Nephron (organoid): ENCODE measurements around the gene TBCC.
"Not testable (repeated sequence)": the region's sequence is repeated elsewhere in the genome, so short reads cannot be mapped to it uniquely, and the experiment has no call there.

ENCODE experiments used
- H3K27ac Mint-ChIP-seq, 3 experiments: 2 replicates each; pipeline ENCODE4 v1.8.0; 2020; ENCODE audit warnings: mixed read lengths in 3 of 3, mild to moderate bottlenecking in 2 of 3, moderate library complexity in 1 of 3
- H3K27me3 Mint-ChIP-seq: 2 replicates; pipeline ENCODE4 v1.8.0; 2021; ENCODE audit warnings: low read depth, mild to moderate bottlenecking, moderate library complexity, mixed read lengths
- H3K36me3 Mint-ChIP-seq: 2 replicates; pipeline ENCODE4 v1.8.0; 2020; ENCODE audit warnings: low read depth, mixed read lengths
- H3K4me1 Mint-ChIP-seq: 2 replicates; pipeline ENCODE4 v1.8.0; 2020; ENCODE audit warnings: mixed read lengths
- H3K4me3 Mint-ChIP-seq, 3 experiments: 2 replicates each; pipeline ENCODE4 v1.8.0; 2020; ENCODE audit warnings: mild to moderate bottlenecking in 3 of 3, mixed read lengths in 3 of 3, moderate library complexity in 2 of 3
- H3K9me3 Mint-ChIP-seq: 2 replicates; pipeline ENCODE4 v1.8.0; 2020; ENCODE audit warnings: mixed read lengths
- TF ChIP-seq, protein P1 (sequence below), 3 experiments: fragments of 200-600 bp; sonication (generic); IDR thresholded peaks; one replicate each; pipeline ENCODE4 v1.5.0; 2021; ENCODE audit warnings: antibody characterized with exemption in 3 of 3; ENCODE audit not compliant: unreplicated experiment in 3 of 3

The TBCC gene

DNA sequence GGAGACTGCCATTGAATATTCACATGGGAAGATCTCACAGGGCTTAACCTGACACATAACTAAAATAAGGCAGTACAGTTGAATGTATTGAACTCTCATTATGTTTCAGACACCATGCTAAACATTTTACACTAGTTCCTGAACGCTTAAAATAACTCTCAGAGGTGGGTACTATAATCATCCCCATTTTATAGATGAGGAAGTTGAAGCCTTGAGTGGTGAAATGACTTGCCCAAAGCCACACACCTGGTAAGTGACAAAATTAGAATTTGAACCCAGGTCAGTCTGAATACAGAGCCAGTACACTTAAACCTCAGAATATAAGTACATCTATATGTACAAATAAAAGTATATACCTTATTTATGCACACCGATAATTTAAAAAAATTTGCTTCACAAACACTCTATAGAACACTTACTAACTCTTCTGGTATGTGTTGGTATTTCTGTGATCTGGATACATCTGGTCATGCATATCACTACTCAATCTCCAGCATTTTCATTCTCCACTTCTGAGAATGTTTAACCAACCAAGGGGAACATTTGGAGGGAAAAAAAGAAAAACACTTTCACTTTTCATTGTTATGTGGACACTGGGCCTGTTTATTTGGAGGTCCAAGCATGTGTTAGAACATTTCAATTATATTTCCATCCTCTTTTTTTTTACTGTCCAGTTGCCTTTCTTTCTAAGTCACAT, 31.4 kb upstream of the TBCC start:
- Mint-ChIP-seq H3K36me3 (no peaks in the 10 kb centered on the region), H3K4me3 (no peak overlapping the region), H3K9me3 (no peaks in the 10 kb centered on the region)

DNA sequence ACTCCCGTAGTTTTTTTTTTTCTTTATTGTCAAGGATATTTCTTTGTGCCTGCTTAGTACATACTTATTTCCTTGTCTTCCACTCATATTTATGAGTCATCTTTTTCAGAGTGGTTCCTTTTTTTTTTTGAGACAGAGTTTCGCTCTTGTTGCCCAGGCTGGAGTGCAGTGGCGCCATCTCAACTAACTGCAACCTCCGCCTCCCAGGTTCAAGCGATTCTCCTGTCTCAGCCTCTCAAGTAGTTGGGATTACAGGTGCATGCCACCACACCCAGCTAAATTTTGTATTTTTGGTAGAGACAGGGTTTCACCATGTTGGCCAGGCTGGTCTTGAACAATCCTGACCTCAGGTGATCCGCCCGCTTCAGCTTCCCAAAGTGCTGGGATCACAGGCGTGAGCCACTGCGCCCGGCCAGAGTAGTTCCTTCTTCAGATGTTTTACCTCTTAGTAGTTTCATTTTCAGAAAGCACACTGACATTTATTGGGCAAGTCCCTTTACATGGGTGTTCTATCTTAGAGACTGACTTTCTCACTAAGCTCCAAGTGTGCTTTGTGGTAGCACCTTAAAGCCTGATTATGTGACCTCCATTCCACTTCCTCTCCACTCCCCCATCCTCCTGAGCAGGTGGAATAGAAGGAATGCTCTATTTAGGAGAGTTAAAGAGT, 29.1 kb upstream of the TBCC start:
- not testable (repeated sequence) for H3K36me3 Mint-ChIP-seq, H3K27me3 Mint-ChIP-seq
- peak overlapping the region; percentile 21 to 82 (median 40) for H3K27ac Mint-ChIP-seq

More for the DNA sequence above, 31.4 kb upstream of the TBCC start:
- Mint-ChIP-seq H3K27ac (peak overlapping the region; percentile 82 to 100 (median 95)), H3K27me3 (no peaks in the 10 kb centered on the region), H3K4me1 (peaks cover 31% of the 10 kb centered on the region)
- TF ChIP-seq, protein P1, sequence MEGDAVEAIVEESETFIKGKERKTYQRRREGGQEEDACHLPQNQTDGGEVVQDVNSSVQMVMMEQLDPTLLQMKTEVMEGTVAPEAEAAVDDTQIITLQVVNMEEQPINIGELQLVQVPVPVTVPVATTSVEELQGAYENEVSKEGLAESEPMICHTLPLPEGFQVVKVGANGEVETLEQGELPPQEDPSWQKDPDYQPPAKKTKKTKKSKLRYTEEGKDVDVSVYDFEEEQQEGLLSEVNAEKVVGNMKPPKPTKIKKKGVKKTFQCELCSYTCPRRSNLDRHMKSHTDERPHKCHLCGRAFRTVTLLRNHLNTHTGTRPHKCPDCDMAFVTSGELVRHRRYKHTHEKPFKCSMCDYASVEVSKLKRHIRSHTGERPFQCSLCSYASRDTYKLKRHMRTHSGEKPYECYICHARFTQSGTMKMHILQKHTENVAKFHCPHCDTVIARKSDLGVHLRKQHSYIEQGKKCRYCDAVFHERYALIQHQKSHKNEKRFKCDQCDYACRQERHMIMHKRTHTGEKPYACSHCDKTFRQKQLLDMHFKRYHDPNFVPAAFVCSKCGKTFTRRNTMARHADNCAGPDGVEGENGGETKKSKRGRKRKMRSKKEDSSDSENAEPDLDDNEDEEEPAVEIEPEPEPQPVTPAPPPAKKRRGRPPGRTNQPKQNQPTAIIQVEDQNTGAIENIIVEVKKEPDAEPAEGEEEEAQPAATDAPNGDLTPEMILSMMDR (IDR thresholded peaks at IDR 0.05; ENCODE audit: unreplicated experiment in 3 of 3), result no peak

DNA sequence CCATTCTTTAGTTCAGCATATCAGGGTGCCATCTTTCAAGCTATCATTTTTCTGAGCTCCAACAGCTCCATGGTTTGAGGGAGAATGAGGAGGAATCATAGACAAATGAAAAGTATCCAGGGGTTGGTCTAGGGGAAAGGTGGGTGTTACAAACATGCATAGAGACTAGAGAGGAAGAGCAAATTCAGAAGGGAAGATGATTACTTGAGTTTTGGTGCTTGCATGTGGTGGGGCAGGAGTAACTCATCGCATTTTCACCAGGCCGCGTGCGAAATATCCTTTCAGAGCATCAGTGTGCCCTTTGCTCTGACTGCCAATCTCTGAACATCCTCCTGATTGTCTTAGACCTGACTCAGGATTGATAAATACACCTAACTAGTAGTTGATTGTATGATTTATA, 28.3 kb upstream of the TBCC start:
- Mint-ChIP-seq H3K27me3 (peaks cover 7% of the 10 kb centered on the region), H3K27ac (peak overlapping the region in 2 of 3 experiments; percentile 16 to 25), H3K4me1 (peaks cover 31% of the 10 kb centered on the region), H3K4me3 (no peak overlapping the region), H3K9me3 (no peaks in the 10 kb centered on the region), H3K36me3 (no peaks in the 10 kb centered on the region)
- TF ChIP-seq, protein P1 (IDR thresholded peaks at IDR 0.05; ENCODE audit: unreplicated experiment in 3 of 3), result no peak

More for the DNA sequence above, 29.1 kb upstream of the TBCC start:
- not testable (repeated sequence) for H3K4me3 Mint-ChIP-seq, H3K9me3 Mint-ChIP-seq
- H3K4me1 Mint-ChIP-seq, result peaks cover 32% of the 10 kb centered on the region

DNA sequence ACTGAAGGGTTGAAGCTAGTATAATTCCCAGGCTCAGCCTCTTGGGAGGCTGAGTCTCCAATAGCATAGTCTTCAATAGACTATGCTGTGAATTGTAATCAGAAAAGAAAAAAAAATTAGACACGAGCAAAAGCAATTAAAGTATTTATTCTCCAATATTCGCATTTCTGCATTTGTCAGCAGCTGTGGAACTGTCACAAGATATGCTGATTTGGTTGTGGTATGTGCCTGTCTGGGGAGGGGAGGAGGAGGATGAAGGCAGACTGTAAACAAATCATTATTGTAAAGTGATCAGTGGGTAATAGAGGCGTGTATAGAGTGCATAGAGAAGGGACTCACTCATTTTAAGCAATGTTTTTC, 25.8 kb upstream of the TBCC start:
- TF ChIP-seq, protein P1 (IDR thresholded peaks at IDR 0.05; ENCODE audit: unreplicated experiment in 3 of 3), result no peak
- peaks cover 12% of the 10 kb centered on the region for H3K4me1 Mint-ChIP-seq
- H3K27ac Mint-ChIP-seq, result peak overlapping the region; percentile 10 to 60 (median 53)
- peaks cover 8% of the 10 kb centered on the region for H3K27me3 Mint-ChIP-seq
- peak overlapping the region; percentile 3 to 71 (median 4) for H3K4me3 Mint-ChIP-seq
- H3K9me3 Mint-ChIP-seq, result no peaks in the 10 kb centered on the region
- H3K36me3 Mint-ChIP-seq, result no peaks in the 10 kb centered on the region

DNA sequence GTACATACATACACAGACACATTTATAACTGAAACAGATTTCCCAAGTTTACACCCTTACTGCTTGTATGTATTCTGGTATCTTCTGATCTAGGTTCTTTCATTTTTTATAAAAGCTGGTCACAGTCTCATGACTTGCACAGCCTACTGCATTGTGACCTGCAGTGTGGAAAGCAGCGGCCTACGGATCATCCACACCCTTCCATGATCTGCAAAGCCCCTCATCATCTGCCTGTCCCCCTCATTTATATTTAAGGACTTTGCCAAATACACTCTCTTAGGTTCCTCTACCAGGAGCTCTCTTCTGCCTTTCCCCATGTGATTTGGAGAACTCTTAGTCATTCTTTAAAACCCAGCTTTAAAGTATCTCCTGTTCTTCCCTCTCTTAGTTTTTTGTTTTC, 23.9 kb upstream of the TBCC start:
- TF ChIP-seq, protein P1 (IDR thresholded peaks at IDR 0.05; ENCODE audit: unreplicated experiment in 3 of 3), result no peak
- Mint-ChIP-seq H3K4me1 (peaks cover 12% of the 10 kb centered on the region), H3K36me3 (no peaks in the 10 kb centered on the region), H3K27me3 (peaks cover 11% of the 10 kb centered on the region), H3K27ac (peak overlapping the region in 1 of 3 experiments; percentile 5), H3K9me3 (no peaks in the 10 kb centered on the region), H3K4me3 (no peak overlapping the region)

DNA sequence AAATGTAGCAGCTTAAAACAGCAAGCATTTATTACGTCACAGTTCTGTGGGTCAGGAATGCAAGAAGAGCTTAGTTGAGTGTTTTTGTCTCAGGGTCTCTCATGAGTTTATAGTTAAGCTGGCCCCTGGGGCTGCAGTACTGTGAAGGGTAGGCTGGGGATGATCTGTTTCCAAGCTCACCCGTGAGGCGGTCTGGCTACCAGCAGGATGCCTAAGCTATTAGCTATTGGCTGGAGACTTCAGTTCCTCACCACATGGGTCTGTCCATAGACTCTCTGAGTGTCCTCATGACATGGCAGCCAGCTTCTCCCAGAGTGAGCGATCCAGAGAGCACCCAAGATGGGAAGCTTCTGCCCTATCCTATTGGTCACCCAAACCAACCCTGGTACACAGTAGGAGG, 23.1 kb upstream of the TBCC start:
- H3K4me1 Mint-ChIP-seq, result peaks cover 12% of the 10 kb centered on the region
- no peaks in the 10 kb centered on the region for H3K36me3 Mint-ChIP-seq
- no peaks in the 10 kb centered on the region for H3K9me3 Mint-ChIP-seq
- TF ChIP-seq, protein P1 (IDR thresholded peaks at IDR 0.05; ENCODE audit: unreplicated experiment in 3 of 3), result no peak
- H3K27me3 Mint-ChIP-seq, result peaks cover 11% of the 10 kb centered on the region
- no peak overlapping the region for H3K4me3 Mint-ChIP-seq
- H3K27ac Mint-ChIP-seq, result peak overlapping the region in 1 of 3 experiments; percentile 0
